Measurements from ENCODE around the gene CAMK2A.

CAMK2A gene

DNA sequence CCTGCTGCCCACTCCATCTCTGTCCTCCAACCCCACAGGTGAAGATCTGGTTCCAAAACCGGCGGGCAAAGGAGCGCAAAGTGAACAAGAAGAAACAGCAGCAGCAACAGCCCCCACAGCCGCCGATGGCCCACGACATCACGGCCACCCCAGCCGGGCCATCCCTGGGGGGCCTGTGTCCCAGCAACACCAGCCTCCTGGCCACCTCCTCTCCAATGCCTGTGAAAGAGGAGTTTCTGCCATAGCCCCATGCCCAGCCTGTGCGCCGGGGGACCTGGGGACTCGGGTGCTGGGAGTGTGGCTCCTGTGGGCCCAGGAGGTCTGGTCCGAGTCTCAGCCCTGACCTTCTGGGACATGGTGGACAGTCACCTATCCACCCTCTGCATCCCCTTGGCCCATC lies 106.1 kb downstream of the CAMK2A start:
- no peak for DNase-seq

DNA sequence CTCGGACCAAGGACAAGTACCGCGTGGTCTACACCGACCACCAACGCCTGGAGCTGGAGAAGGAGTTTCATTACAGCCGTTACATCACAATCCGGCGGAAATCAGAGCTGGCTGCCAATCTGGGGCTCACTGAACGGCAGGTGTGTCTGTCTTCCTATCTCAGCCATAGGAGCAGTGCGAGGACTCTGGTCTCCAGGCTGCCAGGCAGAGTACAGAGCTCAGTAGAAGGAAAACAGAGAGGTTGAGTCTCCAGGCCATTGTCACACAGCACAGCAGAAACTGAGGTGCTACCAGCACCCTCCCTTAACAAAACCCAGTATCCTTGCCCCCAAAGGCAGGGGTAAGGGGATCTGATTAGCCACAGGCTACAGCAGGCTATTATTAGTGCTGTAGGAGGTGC lies 106.8 kb downstream of the CAMK2A start:
- no peak for DNase-seq

DNA sequence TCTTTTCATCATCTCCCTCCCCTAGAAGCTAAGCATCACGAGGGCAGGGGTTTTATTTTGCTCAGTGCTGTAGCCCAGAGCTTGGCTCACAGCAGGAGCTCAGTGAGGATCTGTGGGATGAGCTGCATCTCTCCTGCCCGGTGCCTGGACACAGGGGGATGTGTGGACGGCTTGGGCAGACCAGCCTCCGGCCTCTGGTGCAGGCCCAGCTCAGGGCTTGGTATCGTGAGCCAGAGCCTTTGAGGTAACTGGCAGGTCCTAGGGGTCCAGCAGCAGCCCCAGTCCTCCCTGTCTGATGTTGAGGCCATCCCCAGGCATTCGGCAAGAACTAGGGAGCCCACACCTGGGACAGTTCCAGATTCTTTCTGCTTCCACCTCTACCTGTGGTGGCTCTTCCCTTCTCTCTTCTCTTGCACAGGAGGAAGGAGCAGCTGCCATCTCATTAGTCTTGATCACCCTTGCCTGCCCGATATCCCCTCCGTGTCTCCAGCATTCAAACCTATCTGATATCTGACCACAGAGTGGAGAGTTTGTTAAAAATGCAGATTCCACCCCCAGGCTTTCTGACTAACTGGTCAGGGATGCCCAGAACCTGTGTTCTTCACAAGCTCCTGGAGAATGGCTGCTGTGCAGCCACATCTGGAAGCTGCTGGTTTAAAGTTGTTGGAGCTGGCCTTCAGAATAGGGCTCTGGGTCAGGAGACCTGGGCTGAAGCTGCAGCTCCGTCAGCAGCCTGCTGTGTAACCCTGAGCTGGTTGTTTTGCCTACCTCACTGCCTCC lies 107.6 kb downstream of the CAMK2A start:
- no peak for DNase-seq

DNA sequence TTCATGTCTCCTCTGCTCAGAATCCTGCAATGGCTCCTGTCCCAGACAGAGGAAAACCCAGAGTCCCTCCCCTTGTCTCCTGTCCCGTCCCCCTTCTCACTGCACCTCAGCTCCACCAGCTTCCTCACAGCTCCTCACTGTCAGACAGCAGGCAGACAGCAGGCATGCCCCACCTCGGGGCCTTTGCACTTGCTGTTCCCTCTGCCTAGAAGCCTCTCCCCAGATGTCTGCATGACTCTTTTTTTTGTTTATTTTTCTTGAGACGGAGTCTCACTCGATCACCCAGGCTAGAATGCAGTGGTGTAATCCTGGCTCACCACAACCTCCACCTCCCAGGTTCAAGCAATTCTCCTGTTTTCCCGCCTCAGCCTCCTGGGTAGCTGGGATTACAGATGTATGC lies 108.5 kb downstream of the CAMK2A start:
- DNase-seq: no peak

DNA sequence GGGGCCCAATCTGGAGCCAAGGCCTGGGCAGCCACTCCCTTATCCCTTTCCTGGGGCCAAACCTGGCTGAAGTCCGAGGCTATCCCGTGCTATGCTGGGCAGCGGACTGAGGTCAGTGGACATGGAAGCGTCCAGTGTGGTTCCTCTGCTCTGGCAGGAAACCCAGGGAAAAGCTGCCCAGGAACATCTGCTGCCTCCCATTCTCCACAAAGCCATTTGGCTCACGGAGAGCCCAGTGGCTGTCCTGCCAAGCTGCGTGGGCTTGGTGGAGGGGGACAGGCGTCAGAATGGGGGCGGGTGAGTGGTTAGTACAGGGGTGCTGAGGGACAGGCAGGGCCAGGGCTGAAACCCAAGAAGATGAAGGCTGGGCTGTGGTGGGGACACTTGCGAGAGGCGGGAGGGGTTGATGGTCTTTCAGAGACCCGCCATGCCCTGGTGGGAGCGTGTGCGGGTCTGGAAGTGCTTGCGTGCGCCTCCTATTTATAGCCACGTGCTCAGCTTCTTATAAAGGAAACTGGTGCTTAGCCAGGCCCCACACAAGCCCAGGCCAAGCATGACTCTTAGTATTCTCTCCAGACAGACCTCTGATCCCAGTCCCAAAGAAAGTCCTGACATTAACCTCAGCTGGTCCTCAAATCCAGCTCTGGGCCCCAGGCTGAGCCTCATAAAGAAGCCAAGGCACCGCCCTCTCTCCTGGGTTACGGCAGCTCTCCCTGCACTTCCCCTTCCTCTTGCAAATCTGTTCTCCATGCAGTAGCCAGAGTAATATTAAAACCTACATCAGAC lies 109.1 kb downstream of the CAMK2A start:
- DNase-seq: no peak

DNA sequence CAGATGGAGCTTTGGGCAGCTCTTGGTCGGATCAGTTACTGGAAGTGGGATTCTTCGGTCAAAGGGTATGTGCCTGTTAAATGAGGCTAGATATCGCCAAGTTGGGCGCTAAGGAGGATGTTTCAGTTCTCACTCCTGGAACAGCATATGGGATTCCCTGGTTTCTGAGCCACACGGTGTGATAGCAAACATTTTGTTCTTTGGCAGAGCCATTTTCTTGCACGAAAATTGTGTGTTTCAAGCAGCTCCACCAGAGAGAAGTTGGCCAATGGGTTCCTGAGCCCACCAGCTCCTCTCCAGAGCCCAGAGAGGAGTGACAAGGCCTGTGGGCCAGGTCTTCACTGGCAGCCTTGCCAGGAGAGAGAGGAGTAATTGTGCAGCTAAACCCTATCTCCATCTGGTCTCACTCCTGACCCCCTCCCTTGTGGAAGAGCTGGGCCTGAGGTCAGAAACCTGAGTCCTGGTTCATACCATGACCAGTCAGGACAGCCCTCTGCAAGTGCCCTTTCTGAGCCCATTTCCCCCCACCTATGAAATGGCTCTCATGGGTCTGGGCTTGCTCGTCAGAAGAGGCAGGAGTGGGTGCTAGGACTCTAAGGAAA lies 110.5 kb downstream of the CAMK2A start:
- DNase-seq: no peak

DNA sequence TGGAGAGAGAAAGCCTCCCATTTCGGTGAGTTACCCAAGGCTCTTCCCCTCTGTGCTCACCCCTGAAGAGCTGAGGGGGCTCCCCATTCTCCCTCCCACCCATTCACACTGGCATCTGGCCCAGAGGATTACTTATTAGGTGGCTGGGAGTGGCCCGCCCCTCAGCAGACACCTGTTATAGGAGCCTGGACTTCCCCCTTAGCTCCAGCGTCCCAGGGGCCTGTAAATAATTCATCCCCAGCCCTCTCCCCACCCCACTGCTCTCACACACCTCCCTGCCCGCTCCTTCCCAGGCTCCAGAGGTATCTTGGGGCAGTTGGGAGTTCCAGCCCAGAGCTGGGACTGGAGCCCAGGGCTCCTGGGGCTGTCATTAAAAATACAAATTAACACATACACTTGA lies 111.3 kb downstream of the CAMK2A start:
- DNase-seq: no peak

DNA sequence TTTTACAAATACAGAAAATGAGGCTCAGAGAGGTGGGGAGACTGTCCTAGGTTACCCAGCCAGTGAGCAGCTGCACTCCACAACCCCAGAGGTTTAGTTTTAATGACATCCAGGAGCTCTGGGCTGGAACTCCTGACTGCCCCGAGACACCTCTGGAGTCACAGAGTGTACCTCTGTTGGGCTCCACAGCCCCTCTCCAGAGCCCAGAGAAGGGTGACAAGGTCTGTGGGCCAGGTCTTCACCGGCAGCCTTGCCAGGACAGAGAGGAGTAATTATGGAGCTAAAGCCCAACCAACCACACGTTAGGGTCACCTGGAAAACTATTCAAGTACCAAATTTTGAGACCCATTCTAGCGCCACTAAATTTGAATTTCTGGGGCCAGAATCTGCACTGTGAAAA lies 111.9 kb downstream of the CAMK2A start:
- no peak for DNase-seq

DNA sequence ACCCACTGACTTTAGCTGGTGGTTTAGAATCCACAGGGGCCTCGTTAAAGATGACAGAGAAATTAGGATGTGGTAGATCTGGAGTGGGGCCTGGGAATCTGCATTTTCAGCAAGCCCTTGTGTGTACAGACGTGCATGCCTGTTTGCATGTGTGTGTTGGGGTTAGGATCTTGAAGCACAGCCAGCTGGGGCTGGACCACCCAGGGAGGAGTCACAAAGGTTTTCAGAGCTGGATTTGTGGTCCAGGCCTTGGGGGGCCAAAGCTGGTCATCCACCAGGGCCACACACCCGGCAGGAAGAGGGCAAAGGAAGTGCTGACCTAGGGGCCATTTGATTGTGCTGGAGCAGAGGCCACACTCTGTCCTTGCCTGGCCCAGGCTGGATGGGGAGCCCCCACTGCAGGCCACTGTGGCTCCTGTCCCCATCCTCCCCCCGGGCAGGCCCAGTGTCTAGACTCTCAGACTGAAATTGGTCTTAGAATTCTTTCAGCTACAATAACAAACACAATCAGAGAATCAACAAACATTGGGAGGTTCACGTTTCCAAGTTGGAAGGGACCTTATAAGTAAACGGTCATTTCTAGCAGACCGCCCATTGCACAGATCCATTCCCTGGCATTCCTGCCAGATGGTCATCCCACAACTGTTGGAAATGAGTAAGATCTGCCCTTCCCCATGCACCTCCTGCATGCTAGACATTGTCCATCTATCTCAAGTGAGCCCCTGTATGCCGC lies 112.7 kb downstream of the CAMK2A start:
- DNase-seq: no peak

DNA sequence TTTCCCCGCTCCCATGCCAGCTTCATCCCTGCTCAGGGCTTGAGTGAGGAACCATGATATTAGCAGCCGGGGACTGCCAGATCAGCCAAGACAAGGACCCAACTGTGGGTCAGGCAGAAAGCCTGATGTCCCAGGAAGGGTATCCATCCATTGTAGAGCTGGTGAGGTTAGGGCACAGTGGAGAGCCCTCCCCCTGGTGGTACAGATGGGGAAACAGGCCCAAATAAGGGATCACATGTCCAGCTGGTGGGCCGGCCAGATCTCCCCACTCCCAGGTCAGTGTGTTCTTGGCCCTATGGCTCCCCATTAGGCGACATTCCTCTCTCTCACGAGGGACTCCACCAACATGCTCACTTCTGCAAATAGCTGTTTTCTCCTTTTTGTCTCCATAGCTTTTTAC lies 114.0 kb downstream of the CAMK2A start:
- no peak for DNase-seq

DNA sequence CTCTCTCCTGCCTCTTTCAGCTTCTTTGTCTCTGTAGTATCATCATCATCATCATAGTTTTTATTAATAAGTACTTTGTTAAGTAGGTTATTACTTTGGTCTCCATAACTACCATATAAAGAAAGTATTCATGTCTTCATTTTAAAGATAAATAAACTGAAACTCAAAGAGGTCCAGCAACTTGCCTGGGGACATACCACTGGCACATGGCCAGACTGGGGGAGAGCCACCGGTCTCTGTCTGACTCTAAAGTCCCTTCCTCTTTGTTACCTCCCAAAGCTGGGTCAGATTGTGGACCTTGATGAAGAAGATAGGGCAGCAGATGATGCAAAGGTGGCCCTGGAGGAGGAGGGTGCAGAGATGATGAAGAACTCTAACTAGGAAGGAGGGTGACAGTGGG lies 114.5 kb downstream of the CAMK2A start:
- DNase-seq: no peak

DNA sequence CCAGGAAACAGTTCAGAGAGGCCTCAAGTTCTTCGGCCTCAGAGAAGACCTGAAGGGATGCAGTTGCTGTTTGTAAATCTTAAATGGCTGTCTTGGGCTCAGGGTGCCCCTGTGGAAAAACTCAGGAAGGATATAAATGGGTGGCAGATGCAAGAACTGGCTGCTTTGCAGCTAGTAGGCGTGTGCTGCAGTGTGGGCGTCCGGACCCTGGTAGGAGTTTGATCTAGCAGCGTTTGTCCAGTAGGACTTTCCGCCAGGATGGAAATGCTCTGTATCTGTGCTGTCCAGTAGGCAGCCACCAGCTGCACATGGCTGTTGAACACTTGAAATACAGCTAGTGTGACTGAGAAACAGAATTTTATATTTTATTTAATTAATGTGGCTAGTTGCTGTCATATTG lies 115.3 kb downstream of the CAMK2A start:
- no peak for DNase-seq

DNA sequence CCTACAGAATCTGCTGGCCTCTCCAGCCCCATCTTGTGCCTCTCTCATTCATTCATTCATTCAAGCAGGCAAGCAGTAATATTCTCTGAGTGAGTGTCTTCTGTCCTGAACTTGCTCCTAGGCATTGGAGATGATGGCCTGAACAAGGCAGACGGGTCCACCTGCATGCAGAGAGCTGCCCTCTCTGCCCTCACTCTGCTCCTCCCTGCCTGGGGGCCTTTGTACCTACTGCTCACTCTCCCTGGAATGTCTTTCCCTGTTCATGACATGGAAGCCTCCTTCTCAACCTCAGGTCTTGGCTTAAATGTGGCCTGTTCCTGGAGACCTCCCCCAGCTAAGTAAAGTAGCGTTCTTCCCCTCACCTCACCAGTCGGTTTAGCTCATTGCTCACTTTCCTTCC lies 116.4 kb downstream of the CAMK2A start:
- DNase-seq: no peak

DNA sequence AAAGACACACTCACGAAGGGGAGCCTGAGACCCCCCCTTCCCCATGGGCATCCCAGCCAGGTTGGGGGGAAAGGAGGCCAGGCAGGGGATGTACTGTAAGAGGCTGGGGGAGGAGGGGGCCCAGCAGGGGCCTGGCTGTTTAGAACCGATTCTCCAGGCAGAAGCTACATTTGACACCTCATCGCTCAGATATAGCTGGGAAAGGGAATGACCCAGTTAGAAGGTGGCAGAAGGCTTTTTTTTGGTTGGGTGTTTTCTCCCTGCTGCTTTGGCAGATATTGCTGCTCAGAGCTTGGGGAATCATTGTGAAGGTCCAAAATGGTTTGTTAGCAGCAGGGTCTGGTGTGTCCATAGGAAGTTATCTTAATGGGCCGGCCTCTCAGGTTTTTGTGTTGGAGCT lies 117.0 kb downstream of the CAMK2A start:
- DNase-seq: no peak

DNA sequence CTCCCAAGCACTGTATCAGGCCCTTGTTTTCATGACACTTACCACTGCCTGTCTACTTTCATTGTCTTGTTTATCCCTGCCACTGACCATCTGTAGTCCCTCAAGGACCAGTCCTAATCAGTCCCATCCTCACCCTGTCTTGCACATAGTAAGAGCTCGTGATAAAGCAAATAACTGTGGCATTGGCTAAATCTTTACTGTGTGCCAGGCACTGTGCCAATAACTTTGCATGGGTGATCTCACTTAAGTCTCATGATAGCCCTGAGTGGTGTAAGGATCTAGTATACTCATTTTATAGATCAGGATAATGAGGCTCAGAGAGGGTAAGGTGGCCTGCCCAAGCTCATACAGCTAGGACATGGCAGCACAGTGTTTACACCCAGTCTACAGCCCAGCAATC lies 117.4 kb downstream of the CAMK2A start:
- DNase-seq: no peak

All from NCI-H526 treated with DMSO at 0.1 percent for 48 hours (cell line).